Measurements from ENCODE around the gene HCN1.
"Not testable (repeated sequence)": the region's sequence is repeated elsewhere in the genome, so short reads cannot be mapped to it uniquely, and the experiment has no call there.

HCN1 gene

GRCh38 chr5:45437752-45438151 lies 258.4 kb downstream of the HCN1 start:
- in situ Hi-C loops (cut with MboI; ENCODE audit: low sequenced_read_pairs) = no loop called here

DNA sequence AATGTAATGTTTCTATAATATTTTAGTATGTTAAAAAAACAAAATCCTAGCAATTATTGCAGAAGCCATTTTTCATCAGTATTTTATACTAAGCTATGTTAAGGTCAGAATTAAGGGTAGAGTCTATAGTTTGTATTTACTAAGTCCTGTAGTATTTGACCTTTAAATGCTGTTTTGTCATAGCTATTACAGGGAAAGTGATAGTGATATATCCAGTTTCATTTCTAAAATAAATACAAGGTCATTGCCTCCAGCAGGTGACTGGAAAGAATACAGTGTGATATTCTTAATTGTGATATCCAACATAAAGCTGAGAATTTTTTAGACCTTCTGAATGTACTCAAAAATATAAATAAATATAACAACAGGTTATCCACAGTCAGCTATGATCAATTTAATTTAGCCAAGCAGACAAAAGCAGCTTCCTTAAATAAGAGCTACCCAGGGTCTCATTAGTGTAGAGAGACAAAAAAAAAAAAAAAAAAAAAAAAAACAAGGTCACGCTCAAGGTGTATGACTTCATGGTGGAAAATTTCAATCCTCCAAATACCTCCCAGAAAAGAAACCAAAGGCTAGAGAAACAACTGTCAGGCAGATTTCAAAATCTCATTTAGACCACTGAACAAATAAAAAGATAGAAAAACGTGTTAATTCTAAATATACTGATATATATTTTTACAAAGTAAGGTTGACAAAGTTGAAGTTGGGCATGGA lies 278.7 kb downstream of the HCN1 start:
- in situ Hi-C loops (cut with MboI; ENCODE audit: low sequenced_read_pairs) = no loop called here

DNA sequence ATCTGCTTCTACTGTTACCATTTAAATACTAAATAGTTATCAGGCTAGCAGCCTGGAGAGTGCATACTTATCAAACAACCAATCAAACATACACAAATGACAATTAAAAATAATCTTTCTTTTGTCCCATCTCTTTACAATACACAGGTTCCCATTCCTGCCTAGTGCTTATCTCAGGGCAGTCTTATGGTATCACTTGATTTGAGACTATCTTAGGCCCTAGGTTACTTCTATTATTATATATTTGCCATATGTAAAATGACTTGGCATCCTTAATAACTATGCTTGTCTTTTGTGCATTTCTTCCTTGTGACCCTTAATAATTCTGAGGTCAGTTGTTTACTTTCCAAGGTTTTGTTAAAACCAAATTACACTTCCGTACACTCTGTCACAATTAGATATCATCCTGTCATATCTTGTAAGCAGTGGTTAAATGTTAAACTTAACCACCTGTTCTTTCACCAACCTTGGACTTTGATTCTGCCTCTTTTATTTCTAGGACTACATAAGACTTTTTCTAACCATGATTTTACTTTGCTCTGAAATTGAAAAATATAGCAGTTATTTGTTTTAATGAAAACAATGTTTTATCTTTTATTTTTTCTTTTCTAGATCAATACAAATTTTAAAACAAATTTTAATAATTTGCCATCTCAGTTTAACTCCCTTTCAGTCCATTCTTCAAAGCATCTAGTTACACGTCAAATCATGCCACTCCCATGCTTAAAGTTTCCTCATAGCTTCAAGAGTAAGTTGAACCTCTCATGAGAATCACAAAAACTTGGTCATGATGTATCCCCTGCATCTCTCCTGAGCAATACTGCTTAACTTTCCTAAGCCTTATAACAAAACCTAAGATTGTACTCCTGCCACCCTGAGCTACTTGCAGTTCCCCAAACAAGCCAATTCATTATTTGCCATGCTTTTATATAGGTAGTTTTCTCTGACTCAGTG lies 281.3 kb downstream of the HCN1 start:
- in situ Hi-C loops (cut with MboI; ENCODE audit: low sequenced_read_pairs) = no loop called here

GRCh38 chr5:45411971-45412612 lies 284.1 kb downstream of the HCN1 start:
- in situ Hi-C loops (cut with MboI; ENCODE audit: low sequenced_read_pairs) = no loop called here

- in situ Hi-C loops (cut with MboI; ENCODE audit: low sequenced_read_pairs) = no loop called here
Observed at GRCh38 chr5:45410304-45410995, 285.7 kb downstream of the HCN1 start.

GRCh38 chr5:45408067-45408466 lies 288.1 kb downstream of the HCN1 start:
- in situ Hi-C loops (cut with MboI; ENCODE audit: low sequenced_read_pairs) = no loop called here

DNA sequence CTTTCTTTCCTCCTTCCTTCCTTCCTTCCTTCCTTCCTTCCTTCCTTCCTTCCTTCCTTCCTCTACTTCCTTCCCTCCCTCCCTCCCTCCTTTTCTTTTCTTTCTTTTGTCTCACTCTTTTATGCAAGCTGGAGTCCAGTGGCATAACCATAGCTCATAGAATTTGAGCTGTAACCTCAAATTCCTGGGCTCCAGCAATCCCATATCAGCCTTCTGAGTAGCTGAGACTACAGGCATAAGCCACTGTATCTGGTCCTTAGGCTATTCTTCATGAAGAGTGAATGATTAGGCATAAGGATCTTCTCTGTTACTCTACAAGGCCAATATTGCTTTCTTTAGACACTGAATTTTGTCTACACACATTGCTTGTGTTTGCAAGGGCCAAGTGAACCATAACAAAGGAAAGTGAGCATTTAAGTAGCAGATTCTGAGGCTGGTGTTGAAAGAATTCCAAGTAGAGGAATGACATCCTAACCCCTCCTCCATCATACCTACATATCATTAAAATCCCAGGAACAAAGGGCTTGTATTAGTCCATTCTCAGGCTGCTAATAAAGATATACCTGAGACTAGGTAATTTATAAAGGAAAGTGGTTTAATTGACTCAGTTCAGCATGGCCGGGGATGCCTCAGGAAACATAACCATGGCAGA lies 293.2 kb downstream of the HCN1 start:
- in situ Hi-C loops (cut with MboI; ENCODE audit: low sequenced_read_pairs) = no loop called here

DNA sequence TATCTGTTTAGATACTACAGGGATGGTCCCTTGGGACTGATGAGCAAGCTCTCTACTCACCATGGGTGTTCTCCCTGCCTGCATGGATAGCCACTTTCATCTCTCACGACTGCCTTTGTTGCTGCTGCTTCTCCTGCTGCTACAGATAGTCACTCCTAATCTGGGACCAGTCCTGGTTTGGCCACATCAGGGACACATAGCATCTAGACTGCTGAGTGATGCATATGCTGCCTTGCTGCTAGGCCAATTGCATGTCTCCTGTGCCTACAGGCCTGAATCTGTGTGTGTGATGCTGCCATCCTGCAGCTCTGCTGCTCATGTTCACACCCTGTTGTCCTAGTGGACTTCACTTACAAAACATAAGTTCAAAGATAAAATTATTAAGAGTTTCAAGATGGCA lies 297.1 kb downstream of the HCN1 start:
- in situ Hi-C loops (cut with MboI; ENCODE audit: low sequenced_read_pairs) = no loop called here

GRCh38 chr5:45385321-45386058 lies 310.7 kb downstream of the HCN1 start:
- in situ Hi-C loops (cut with MboI; ENCODE audit: low sequenced_read_pairs) = no loop called here

DNA sequence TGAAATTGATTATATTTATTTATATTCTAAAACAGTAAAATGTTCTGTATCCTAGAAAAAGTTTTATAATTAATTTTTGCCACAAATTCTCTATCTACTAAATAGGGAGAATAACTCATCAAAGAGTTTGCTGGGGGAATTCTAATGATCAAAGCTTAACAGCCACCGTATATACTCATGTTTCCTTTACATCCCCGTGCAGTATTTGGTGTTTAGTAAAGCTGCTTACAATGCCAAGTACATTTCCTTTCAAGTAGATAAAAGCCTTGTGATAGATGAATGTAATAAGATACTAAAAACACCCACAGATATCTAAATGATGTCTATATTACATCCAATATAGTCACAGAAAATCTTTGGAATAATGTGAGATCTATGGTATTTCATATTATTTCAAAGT lies 312.2 kb downstream of the HCN1 start:
- in situ Hi-C loops (cut with MboI; ENCODE audit: low sequenced_read_pairs) = no loop called here

DNA sequence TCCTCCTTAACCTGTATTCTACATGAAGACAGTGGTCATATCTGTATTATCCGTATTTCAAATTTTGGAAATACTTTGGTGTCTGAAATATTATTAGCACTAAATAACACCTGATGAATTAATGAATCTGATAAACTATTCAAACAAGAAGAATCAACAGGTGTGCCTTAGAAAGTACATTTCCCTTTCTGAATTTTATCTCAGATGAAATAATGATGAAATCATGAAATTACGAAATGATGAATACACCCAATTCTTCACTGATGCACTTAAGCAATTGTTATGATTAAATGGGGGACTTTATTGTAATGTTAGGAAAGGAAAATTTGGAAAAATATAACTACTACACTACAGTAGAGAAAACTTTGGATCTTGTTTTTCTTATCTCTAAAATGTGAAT lies 313.6 kb downstream of the HCN1 start:
- in situ Hi-C loops (cut with MboI; ENCODE audit: low sequenced_read_pairs) = no loop called here

- in situ Hi-C loops (cut with MboI; ENCODE audit: low sequenced_read_pairs) = no loop called here
Observed at GRCh38 chr5:45376417-45376816, 319.8 kb downstream of the HCN1 start.

GRCh38 chr5:45372629-45373028 lies 323.6 kb downstream of the HCN1 start:
- in situ Hi-C loops (cut with MboI; ENCODE audit: low sequenced_read_pairs) = no loop called here

GRCh38 chr5:45371423-45371822 lies 324.8 kb downstream of the HCN1 start:
- in situ Hi-C loops (cut with MboI; ENCODE audit: low sequenced_read_pairs) = not testable (repeated sequence)

DNA sequence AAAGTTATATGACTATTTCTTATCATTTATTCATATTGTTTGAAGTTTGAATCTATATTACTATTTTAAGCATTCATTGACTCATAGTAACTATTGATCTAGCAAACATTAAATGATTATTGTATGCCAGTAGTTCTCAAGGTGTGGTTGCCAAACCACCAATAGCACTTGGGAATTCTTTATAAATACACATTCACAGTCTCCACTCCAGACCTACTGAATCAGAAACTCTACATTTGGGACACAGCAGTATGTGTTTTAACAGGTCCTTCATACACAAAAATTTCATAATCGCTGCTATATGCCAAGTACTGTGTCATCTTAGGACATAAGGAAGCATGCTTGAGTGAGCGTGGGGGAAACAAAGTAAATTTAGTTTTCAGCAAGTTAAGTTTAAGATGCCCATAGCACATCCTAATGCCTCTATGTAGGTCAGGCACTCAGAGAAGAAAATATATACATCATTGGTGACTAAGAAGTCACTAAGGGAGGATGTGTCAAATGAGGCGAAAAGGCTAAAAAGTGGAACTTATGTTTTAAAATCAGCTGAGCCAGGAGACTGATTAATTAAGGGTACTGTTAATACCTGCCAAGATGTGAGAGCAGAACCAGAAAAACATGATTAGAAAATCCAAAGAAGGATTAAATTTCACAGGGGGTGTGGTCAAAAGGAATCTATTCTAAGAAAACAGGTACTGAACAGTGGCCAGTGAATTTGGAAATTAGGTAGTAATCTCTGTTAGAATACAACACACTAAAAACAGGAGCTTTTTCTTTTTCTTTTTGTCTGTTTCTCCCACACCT lies 340.8 kb downstream of the HCN1 start:
- in situ Hi-C loops (cut with MboI; ENCODE audit: low sequenced_read_pairs) = no loop called here

GRCh38 chr5:45336464-45336863 lies 359.7 kb downstream of the HCN1 start:
- in situ Hi-C loops (cut with MboI; ENCODE audit: low sequenced_read_pairs) = no loop called here

- in situ Hi-C loops (cut with MboI; ENCODE audit: low sequenced_read_pairs) = no loop called here
Observed at GRCh38 chr5:45335978-45336377, 360.2 kb downstream of the HCN1 start.

GRCh38 chr5:45335346-45335745 lies 360.8 kb downstream of the HCN1 start:
- in situ Hi-C loops (cut with MboI; ENCODE audit: low sequenced_read_pairs) = no loop called here

- in situ Hi-C loops (cut with MboI; ENCODE audit: low sequenced_read_pairs) = no loop called here
Observed at GRCh38 chr5:45334939-45335338, 361.2 kb downstream of the HCN1 start.

Measured in HL-60/S4 treated with retinoic acid at 250 ng/mL for 4 days and 3 days (cell line).